IMR-90 (cell line): ENCODE results near the gene NDFIP2. TPM values are rescaled to one million over a fixed set of nuclear protein-coding genes. Genes with fewer than 3 reads are reported as not detected.

Source experiments
- ATAC-seq: fragments of 200-7000 bp; cut with Tn5 transposase; 2 replicates; pipeline ENCODE4 v1.9.1; 2020; ENCODE audit warnings: low read depth, mild to moderate bottlenecking, moderate library complexity
- BruUV-seq: library from RNA; stranded (reverse); fragments of 400-500 nt; replicated peaks from 2 replicates; lab custom pipeline; 2021; lab: Mats Ljungman, UMichigan
- CTCF ChIA-PET: fragments of 300-600 bp; formaldehyde crosslinking; extraction: SDS; loops from one replicate; lab custom pipeline; 2021; ENCODE audit warnings: antibody characterized with exemption; lab: Yijun Ruan, JAX
- POLR2A ChIA-PET: fragments of 300-600 bp; sonication (Branson Sonifier 250); formaldehyde crosslinking; loops from one replicate; lab custom pipeline; 2022; ENCODE audit warnings: antibody characterized with exemption; ENCODE audit not compliant: unreplicated experiment; lab: Charles Lee
- DNase-seq: peaks from one replicate; pipeline ENCODE4 v3.0.0; 2013
- H2AFZ ChIP-seq: replicated peaks from 2 replicates; pipeline ENCODE3; 2013; ENCODE audit warnings: low read length, mild to moderate bottlenecking; ENCODE audit not compliant: poor library complexity
- H2AK5ac ChIP-seq: 2 replicates; pipeline ENCODE4 v1.6.1; 2013; ENCODE audit warnings: low read depth, low read length, inconsistent platforms
- H2AK9ac ChIP-seq: replicated peaks from 2 replicates; pipeline ENCODE3; 2013; ENCODE audit warnings: mild to moderate bottlenecking, low read depth, low read length, moderate library complexity; ENCODE audit not compliant: poor library complexity
- H2BK120ac ChIP-seq: 2 replicates; pipeline ENCODE4 v1.6.1; 2013; ENCODE audit warnings: low read depth, low read length, inconsistent platforms
- H2BK15ac ChIP-seq: 3 replicates; pipeline ENCODE4 v1.6.1; 2013; ENCODE audit warnings: low read depth, low read length, inconsistent platforms
- H2BK20ac ChIP-seq: 2 replicates; pipeline ENCODE4 v1.6.1; 2013; ENCODE audit warnings: low read depth, mild to moderate bottlenecking, inconsistent platforms, low read length, moderate library complexity
- H2BK5ac ChIP-seq: 2 replicates; pipeline ENCODE4 v1.6.1; 2013; ENCODE audit warnings: mild to moderate bottlenecking, low read depth, low read length, inconsistent platforms; ENCODE audit not compliant: poor library complexity, severe bottlenecking
- H3K14ac ChIP-seq: replicated peaks from 2 replicates; pipeline ENCODE4 v1.6.1; 2013; ENCODE audit warnings: low read depth, low read length, inconsistent platforms
- H3K18ac ChIP-seq: 2 replicates; pipeline ENCODE4 v1.6.1; 2013; ENCODE audit warnings: low read depth, low read length, control low read depth
- H3K23ac ChIP-seq: 2 replicates; pipeline ENCODE4 v1.6.1; 2013; ENCODE audit warnings: low read depth, low read length, inconsistent platforms
- H3K27ac ChIP-seq: 2 replicates; pipeline ENCODE4 v1.5.1; 2013; ENCODE audit warnings: mild to moderate bottlenecking, control low read depth, low read length; ENCODE audit not compliant: insufficient read depth
- H3K27me3 ChIP-seq: 2 replicates; pipeline ENCODE4 v1.6.1; 2013; ENCODE audit warnings: low read length; ENCODE audit not compliant: control insufficient read depth, insufficient read depth
- H3K36me3 ChIP-seq: 2 replicates; pipeline ENCODE4 v1.6.1; 2013; ENCODE audit warnings: low read length, mixed read lengths; ENCODE audit not compliant: control insufficient read depth, insufficient read depth
- H3K4ac ChIP-seq: 2 replicates; pipeline ENCODE4 v1.6.1; 2013; ENCODE audit warnings: low read depth, low read length, inconsistent platforms
- H3K4me1 ChIP-seq: 2 replicates; pipeline ENCODE4 v1.6.1; 2013; ENCODE audit warnings: low read length, mixed read lengths; ENCODE audit not compliant: control insufficient read depth, insufficient read depth
- H3K4me2 ChIP-seq: 2 replicates; pipeline ENCODE4 v1.6.1; 2013; ENCODE audit warnings: low read depth, mild to moderate bottlenecking, control low read depth, low read length, moderate library complexity
- H3K4me3 ChIP-seq: 2 replicates; pipeline ENCODE4 v1.5.1; 2013; ENCODE audit warnings: low read depth, mild to moderate bottlenecking, control low read depth, low read length, moderate library complexity; ENCODE audit not compliant: insufficient read depth
- H3K56ac ChIP-seq: 2 replicates; pipeline ENCODE4 v1.6.1; 2013; ENCODE audit warnings: low read length, inconsistent platforms; ENCODE audit not compliant: insufficient read depth; ENCODE audit errors: extremely low read depth
- H3K79me1 ChIP-seq, 2 experiments: 2 replicates each; pipeline ENCODE4 v1.6.1; 2013; ENCODE audit warnings: low read length in 2 of 2, inconsistent platforms in 1 of 2, low read depth in 1 of 2
- H3K9ac ChIP-seq: 2 replicates; pipeline ENCODE4 v1.6.1; 2013; ENCODE audit warnings: low read depth, low read length, control low read depth
- H3K9me1 ChIP-seq: 2 replicates; pipeline ENCODE4 v1.6.1; 2013; ENCODE audit warnings: low read length, inconsistent platforms; ENCODE audit not compliant: insufficient read depth
- H3K9me3 ChIP-seq: 2 replicates; pipeline ENCODE4 v1.6.1; 2013; ENCODE audit warnings: low read length; ENCODE audit not compliant: control insufficient read depth, insufficient read depth
- H4K20me1 ChIP-seq: 2 replicates; pipeline ENCODE4 v1.6.1; 2013; ENCODE audit warnings: low read length, inconsistent platforms; ENCODE audit not compliant: insufficient read depth
- H4K5ac ChIP-seq: 2 replicates; pipeline ENCODE4 v1.6.1; 2013; ENCODE audit warnings: mild to moderate bottlenecking, low read depth, low read length, control low read depth
- H4K8ac ChIP-seq, 2 experiments: 2 replicates each; pipeline ENCODE4 v1.6.1; 2013; ENCODE audit warnings: low read depth in 2 of 2, low read length in 2 of 2, control low read depth in 1 of 2, inconsistent platforms in 1 of 2
- H4K91ac ChIP-seq: 2 replicates; pipeline ENCODE4 v1.6.1; 2013; ENCODE audit warnings: low read depth, low read length, inconsistent platforms; ENCODE audit not compliant: insufficient read depth
- CEBPB ChIP-seq: IDR thresholded peaks from 2 replicates; pipeline ENCODE4 v1.6.1; 2012; ENCODE audit warnings: low read depth, low read length, improper control_type of control experiment
- MXI1 ChIP-seq: IDR thresholded peaks from 2 replicates; pipeline ENCODE4 v1.6.1; 2012; ENCODE audit warnings: low read depth, mild to moderate bottlenecking, low read length, moderate library complexity, borderline replicate concordance
- POLR2A ChIP-seq: IDR thresholded peaks from 2 replicates; pipeline ENCODE4 v1.6.1; 2012; ENCODE audit warnings: mild to moderate bottlenecking, low read depth, low read length
- WGBS, 2 experiments: methylation state at CpG; one replicate each; pipeline versions ENCODE4 v1.1.5 to v1.1.7; 2013; ENCODE audit warnings: missing lambda C conversion rate in 2 of 2; ENCODE audit not compliant: insufficient read length in 1 of 2; ENCODE audit errors: extremely low coverage in 2 of 2; 5-methylcytosine and 5-hydroxymethylcytosine counted together
- dilution Hi-C: fragments of 300-500 bp; cut with HindIII; formaldehyde crosslinking; loops from one replicate; pipeline ENCODE4 v1.14.3; 2018; ENCODE audit warnings: low sequenced_read_pairs; ENCODE audit not compliant: unreplicated experiment
- in situ Hi-C: fragments of 300-500 bp; cut with MboI; formaldehyde crosslinking; loops from 3 replicates; pipeline ENCODE4 v1.14.3; 2019; ENCODE audit warnings: low sequenced_read_pairs, inconsistent platforms, mixed read lengths
- intact Hi-C: fragments of 100-400 bp; cut with micrococcal nuclease; formaldehyde crosslinking; loops from 2 replicates; pipeline ENCODE4 v1.10.0; 2022
- polyA plus RNA-seq, 3 experiments: library from polyadenylated mRNA; depleted of rRNA; stranded (reverse); fragments of >200 nt; gene quantifications; 2 replicates each; pipeline ENCODE4 v1.2.3, GENCODE V29; 2012; ENCODE audit warnings: low replicate concordance in 1 of 3
- total RNA-seq: library from RNA; depleted of rRNA; stranded (reverse); fragments of >200 nt; gene quantifications from 2 replicates; pipeline ENCODE4 v1.2.3, GENCODE V29; 2012
- TF ChIP-seq, protein P1 (sequence below): conservative IDR thresholded peaks from 2 replicates; pipeline ENCODE4 v1.5.1; 2012; ENCODE audit warnings: mild to moderate bottlenecking, low read depth, low read length, improper control_type of control experiment

NDFIP2 gene
- total and polyA plus RNA-seq, 2 of the 4 experiments (the other 2 are of a cell fraction), result 23.8 to 25.8 TPM

GRCh38 chr13:79456051-79456450 lies 24.9 kb upstream of the NDFIP2 start:
- H3K14ac ChIP-seq, result no peak overlapping the region
- H3K36me3 ChIP-seq, result no peaks in the 10 kb centered on the region
- no CpG with 5 or more reads among the region's 1 CpG for WGBS, 2 experiments
- H2BK120ac ChIP-seq, result no peak overlapping the region
- no TSS peak for BruUV-seq
- ChIA-PET POLR2A (no interaction called here), CTCF (interaction anchor here (0.6 kb wide), 1 partner anchor 36 kb away, joined by 3 read pairs; no protein-coding TSS in a partner anchor)
- no peak overlapping the region for H4K5ac ChIP-seq
- no peak overlapping the region for H3K56ac ChIP-seq
- H3K9me3 ChIP-seq, result no peaks in the 10 kb centered on the region
- H2AFZ ChIP-seq, result no peak overlapping the region
- no peak for ATAC-seq
- H2BK5ac ChIP-seq, result no peak overlapping the region
- TF ChIP-seq CEBPB (peak; percentile 31; the same call in 1 of the 2 replicates), MXI1 (no peak), POLR2A (no peak)
- TF ChIP-seq, protein P1, sequence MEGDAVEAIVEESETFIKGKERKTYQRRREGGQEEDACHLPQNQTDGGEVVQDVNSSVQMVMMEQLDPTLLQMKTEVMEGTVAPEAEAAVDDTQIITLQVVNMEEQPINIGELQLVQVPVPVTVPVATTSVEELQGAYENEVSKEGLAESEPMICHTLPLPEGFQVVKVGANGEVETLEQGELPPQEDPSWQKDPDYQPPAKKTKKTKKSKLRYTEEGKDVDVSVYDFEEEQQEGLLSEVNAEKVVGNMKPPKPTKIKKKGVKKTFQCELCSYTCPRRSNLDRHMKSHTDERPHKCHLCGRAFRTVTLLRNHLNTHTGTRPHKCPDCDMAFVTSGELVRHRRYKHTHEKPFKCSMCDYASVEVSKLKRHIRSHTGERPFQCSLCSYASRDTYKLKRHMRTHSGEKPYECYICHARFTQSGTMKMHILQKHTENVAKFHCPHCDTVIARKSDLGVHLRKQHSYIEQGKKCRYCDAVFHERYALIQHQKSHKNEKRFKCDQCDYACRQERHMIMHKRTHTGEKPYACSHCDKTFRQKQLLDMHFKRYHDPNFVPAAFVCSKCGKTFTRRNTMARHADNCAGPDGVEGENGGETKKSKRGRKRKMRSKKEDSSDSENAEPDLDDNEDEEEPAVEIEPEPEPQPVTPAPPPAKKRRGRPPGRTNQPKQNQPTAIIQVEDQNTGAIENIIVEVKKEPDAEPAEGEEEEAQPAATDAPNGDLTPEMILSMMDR, result no peak
- no peaks in the 10 kb centered on the region for H3K27me3 ChIP-seq
- H3K4ac ChIP-seq, result no peak overlapping the region
- no peak overlapping the region for H4K91ac ChIP-seq
- H2BK15ac ChIP-seq, result no peak overlapping the region
- no peak overlapping the region for H3K18ac ChIP-seq
- no peaks in the 10 kb centered on the region for H3K9me1 ChIP-seq
- H3K4me3 ChIP-seq, result no peak overlapping the region
- no peak overlapping the region for H3K4me2 ChIP-seq
- in situ Hi-C loops (no loop called here), dilution Hi-C loops (no loop called here), intact Hi-C loops (no loop called here)
- no peak overlapping the region for H3K9ac ChIP-seq
- H2AK9ac ChIP-seq, result no peak overlapping the region
- no peak overlapping the region for H3K23ac ChIP-seq
- no peak overlapping the region for H3K27ac ChIP-seq
- no peak overlapping the region for H2AK5ac ChIP-seq
- H4K20me1 ChIP-seq, result no peaks in the 10 kb centered on the region
- no peak overlapping the region for H2BK20ac ChIP-seq
- no peak for DNase-seq
- H4K8ac ChIP-seq, result no peak overlapping the region
- no peaks in the 10 kb centered on the region; the same call in 1 of the 2 replicates for H3K4me1 ChIP-seq
- no peaks in the 10 kb centered on the region for H3K79me1 ChIP-seq
